Liver (tissue), 9 donors: ENCODE results near the gene KRT36. TPM values are rescaled to one million over a fixed set of nuclear protein-coding genes. Genes with fewer than 3 reads are reported as not detected.
A peak's percentile ranks its signal among the peaks of the same experiment; 100 is the strongest.

Source experiments
- DNase-seq: peaks from one replicate; pipeline ENCODE4 v3.0.0-alpha.2; 2017; ENCODE audit warnings: low spot score
- H3K27ac ChIP-seq, 2 donors: one replicate each; pipeline ENCODE4 v1.7.0; 2013; ENCODE audit warnings: inconsistent platforms in 2 of 2, low read length in 2 of 2, control low read depth in 1 of 2, low read depth in 1 of 2, mild to moderate bottlenecking in 1 of 2
- H3K27me3 ChIP-seq, 4 donors: one replicate each; pipeline versions ENCODE4 v1.6.1 to v1.7.0; 2013; ENCODE audit warnings: low read length in 3 of 4, inconsistent platforms in 1 of 4, mild to moderate bottlenecking in 1 of 4, moderate library complexity in 1 of 4; ENCODE audit not compliant: control insufficient read depth in 4 of 4, insufficient read depth in 4 of 4
- H3K36me3 ChIP-seq, 4 donors: one replicate each; pipeline versions ENCODE4 v1.6.1 to v1.7.0; 2013; ENCODE audit warnings: low read length in 3 of 4, mild to moderate bottlenecking in 3 of 4, low read depth in 1 of 4, moderate library complexity in 1 of 4; ENCODE audit not compliant: control insufficient read depth in 4 of 4, insufficient read depth in 3 of 4
- H3K4me1 ChIP-seq, 4 donors: one replicate each; pipeline versions ENCODE4 v1.6.1 to v1.7.0; 2013; ENCODE audit warnings: low read length in 3 of 4, mild to moderate bottlenecking in 3 of 4, moderate library complexity in 1 of 4; ENCODE audit not compliant: control insufficient read depth in 4 of 4, insufficient read depth in 4 of 4
- H3K4me3 ChIP-seq, 3 donors: one replicate each; pipeline versions ENCODE4 v1.6.1 to v1.7.0; 2013; ENCODE audit warnings: low read length in 3 of 3, control low read depth in 1 of 3, low read depth in 1 of 3, mild to moderate bottlenecking in 1 of 3
- H3K9ac ChIP-seq, 2 donors: one replicate each; pipeline ENCODE4 v1.7.0; 2013; ENCODE audit warnings: low read length in 2 of 2, mild to moderate bottlenecking in 2 of 2, moderate library complexity in 2 of 2, control low read depth in 1 of 2, low read depth in 1 of 2
- H3K9me3 ChIP-seq, 4 donors: one replicate each; pipeline versions ENCODE4 v1.6.1 to v1.7.0; 2013; ENCODE audit warnings: low read length in 3 of 4; ENCODE audit not compliant: control insufficient read depth in 4 of 4
- ATF3 ChIP-seq: IDR thresholded peaks from 2 replicates; pipeline ENCODE4 v1.6.1; 2016; ENCODE audit warnings: antibody characterized with exemption
- CTCF ChIP-seq: fragments of 150-350 bp; IDR thresholded peaks from 2 replicates; pipeline ENCODE4 v1.5.1; 2017; ENCODE audit warnings: improper control_type of control experiment, low read depth, low read length; ENCODE audit not compliant: missing input control
- FOXA1 ChIP-seq: IDR thresholded peaks from 2 replicates; pipeline ENCODE4 v1.6.1; 2016; ENCODE audit warnings: antibody characterized with exemption
- GABPA ChIP-seq, 2 donors: IDR thresholded peaks in 1 of 2; conservative IDR thresholded peaks in 1 of 2; 2 replicates each; pipeline ENCODE4 v1.6.1; 2016; ENCODE audit warnings: antibody characterized with exemption in 2 of 2, mild to moderate bottlenecking in 1 of 2, moderate library complexity in 1 of 2
- HNF4G ChIP-seq: IDR thresholded peaks from 2 replicates; pipeline ENCODE4 v1.6.1; 2016; ENCODE audit warnings: antibody characterized with exemption
- MAX ChIP-seq: IDR thresholded peaks from 2 replicates; pipeline ENCODE4 v1.6.1; 2016; ENCODE audit warnings: antibody characterized with exemption
- NR2F2 ChIP-seq: IDR thresholded peaks from 2 replicates; pipeline ENCODE4 v1.6.1; 2016; ENCODE audit warnings: antibody characterized with exemption
- RAD21 ChIP-seq, 2 donors: IDR thresholded peaks; 2 replicates each; pipeline ENCODE4 v1.6.1; 2016; ENCODE audit warnings: antibody characterized with exemption in 2 of 2, mild to moderate bottlenecking in 2 of 2
- RXRA ChIP-seq, 2 donors: IDR thresholded peaks; 2 replicates each; pipeline ENCODE4 v1.6.1; 2017 to 2018; ENCODE audit warnings: antibody characterized with exemption in 2 of 2, mild to moderate bottlenecking in 1 of 2
- SP1 ChIP-seq: IDR thresholded peaks from 2 replicates; pipeline ENCODE4 v1.6.1; 2018; ENCODE audit warnings: antibody characterized with exemption, mild to moderate bottlenecking
- TAF1 ChIP-seq: conservative IDR thresholded peaks from 2 replicates; pipeline ENCODE4 v1.6.1; 2016; ENCODE audit warnings: antibody characterized with exemption, mild to moderate bottlenecking
- ZBTB33 ChIP-seq: IDR thresholded peaks from 2 replicates; pipeline ENCODE4 v1.6.1; 2016; ENCODE audit warnings: antibody characterized with exemption
- WGBS: extraction: QIAGEN DNeasy Blood & Tissue Kit; methylation state at CpG from one replicate; pipeline ENCODE4 v1.1.7; 2013; 5-methylcytosine and 5-hydroxymethylcytosine counted together
- polyA plus RNA-seq, 2 donors: library from polyadenylated mRNA; stranded (reverse) in 1 of 2; unstranded in 1 of 2; fragments of 200-250 nt in 1 of 2; fragments of >200 nt in 1 of 2; fragmentation: Nextera tagmentation in 1 of 2; extraction: Ambion mirVana in 1 of 2; gene quantifications; one replicate each; pipeline versions ENCODE4 v1.2.1 to v1.2.3, GENCODE V29; 2013 to 2015
- total RNA-seq, 2 donors: library from RNA; depleted of rRNA; stranded (reverse); fragments of >200 nt; gene quantifications; one replicate each; pipeline ENCODE4 v1.2.3, GENCODE V29; 2014
- donor health status: healthy.
- donor health status: healthy.
- donor health status: healthy.
- donor health status: healthy.
- donor health status: healthy.

Gene KRT36
- total and polyA plus RNA-seq, 4 donors: 0.05 TPM; not detected in 3

GRCh38 chr17:41496803-41497484, 7.2 kb upstream of the KRT36 start:
- peak; percentile 65 for DNase-seq
- H3K27ac ChIP-seq: peak overlapping the region in 1 of 2 donors; percentile 67
- H3K27me3 ChIP-seq: no peaks in the 10 kb centered on the region
- H3K4me3 ChIP-seq: no peak overlapping the region
- H3K4me1 ChIP-seq: peaks cover 0 to 2% (median 1%) of the 10 kb centered on the region in 4 donors
- no peaks in the 10 kb centered on the region for H3K9me3 ChIP-seq
- 53% methylated on average over 12 of the region's 12 CpGs for WGBS
- H3K9ac ChIP-seq: no peak overlapping the region
- H3K36me3 ChIP-seq: no peaks in the 10 kb centered on the region
- no peak for TF ChIP-seq FOXA1
- TF ChIP-seq SP1: no peak
- TF ChIP-seq MAX: no peak
- no peak for TF ChIP-seq ZBTB33
- no peak for TF ChIP-seq HNF4G
- TF ChIP-seq ATF3: no peak
- TF ChIP-seq RAD21 (IDR thresholded peaks at IDR 0.05): peak; percentile 66 to 76
- peak; percentile 48 for TF ChIP-seq CTCF
- TF ChIP-seq GABPA (IDR thresholded peaks at IDR 0.05 in 1 of 2, conservative IDR thresholded peaks at IDR 0.05 in 1 of 2): no peak
- no peak for TF ChIP-seq NR2F2
- no peak for TF ChIP-seq RXRA (IDR thresholded peaks at IDR 0.05)
- no peak for TF ChIP-seq TAF1

- H3K4me1 ChIP-seq: peaks cover 0 to 2% (median 1%) of the 10 kb centered on the region in 4 donors
- no peaks in the 10 kb centered on the region for H3K36me3 ChIP-seq
- no peak overlapping the region for H3K9ac ChIP-seq
- no peak for DNase-seq
- TF ChIP-seq ZBTB33 (no peak), HNF4G (no peak)
- no peak overlapping the region for H3K4me3 ChIP-seq
- H3K27ac ChIP-seq: no peak overlapping the region
- 71% methylated on average over 2 of the region's 2 CpGs for WGBS
- no peaks in the 10 kb centered on the region for H3K9me3 ChIP-seq
- H3K27me3 ChIP-seq: no peaks in the 10 kb centered on the region
Observed at GRCh38 chr17:41494524-41494923, 4.8 kb upstream of the KRT36 start.
